Activated B cell treated with CpG ODN at 0.5 μM for 24 hours (primary cell): Measurements from ENCODE around the gene PRKACB. TPM values are rescaled to one million over a fixed set of nuclear protein-coding genes. Genes with fewer than 3 reads are reported as not detected.

Experiments
- ATAC-seq: fragments of 200-7000 bp; cut with Tn5 transposase; one replicate; pipeline ENCODE4 v1.10.0; 2021; ENCODE audit warnings: low read depth, mild to moderate bottlenecking, moderate library complexity
- CTCF ChIA-PET: fragments of 350-600 bp; sonication (Branson Sonifier 250); formaldehyde crosslinking; loops from one replicate; lab custom pipeline; 2021; ENCODE audit warnings: antibody characterized with exemption; lab: Charles Lee
- POLR2A ChIA-PET: fragments of 350-600 bp; sonication (Branson Sonifier 250); formaldehyde crosslinking; loops from one replicate; lab custom pipeline; 2021; ENCODE audit warnings: antibody characterized with exemption; lab: Charles Lee
- DNase-seq: peaks from one replicate; pipeline ENCODE4 v3.0.0; 2022
- H3K27ac Mint-ChIP-seq: one replicate; pipeline ENCODE4 v1.8.0; 2020; ENCODE audit warnings: mixed read lengths
- H3K27me3 Mint-ChIP-seq: one replicate; pipeline ENCODE4 v1.8.0; 2021; ENCODE audit warnings: mixed read lengths
- H3K36me3 Mint-ChIP-seq: one replicate; pipeline ENCODE4 v1.8.0; 2021; ENCODE audit warnings: low read depth, mixed read lengths
- H3K4me1 Mint-ChIP-seq: one replicate; pipeline ENCODE4 v1.8.0; 2021; ENCODE audit warnings: mixed read lengths
- H3K4me3 Mint-ChIP-seq: one replicate; pipeline ENCODE4 v1.8.0; 2020; ENCODE audit warnings: mild to moderate bottlenecking, mixed read lengths
- H3K9me3 Mint-ChIP-seq: one replicate; pipeline ENCODE4 v1.8.0; 2020; ENCODE audit warnings: mixed read lengths
- intact Hi-C: fragments of 100-400 bp; cut with micrococcal nuclease; formaldehyde crosslinking; loops from one replicate; pipeline ENCODE4 v1.15.1; 2024
- total RNA-seq: library from RNA; stranded (reverse); gene quantifications from 2 replicates; pipeline ENCODE4 v1.2.3, GENCODE V29; 2022
- TF ChIP-seq, protein P1 (sequence below): fragments of 200-600 bp; IDR thresholded peaks from one replicate; pipeline ENCODE4 v1.8.0; 2022; ENCODE audit warnings: antibody characterized with exemption, mild to moderate bottlenecking

The PRKACB gene
- total RNA-seq, 1 donor from 2014 or later: 33.0 TPM

DNA sequence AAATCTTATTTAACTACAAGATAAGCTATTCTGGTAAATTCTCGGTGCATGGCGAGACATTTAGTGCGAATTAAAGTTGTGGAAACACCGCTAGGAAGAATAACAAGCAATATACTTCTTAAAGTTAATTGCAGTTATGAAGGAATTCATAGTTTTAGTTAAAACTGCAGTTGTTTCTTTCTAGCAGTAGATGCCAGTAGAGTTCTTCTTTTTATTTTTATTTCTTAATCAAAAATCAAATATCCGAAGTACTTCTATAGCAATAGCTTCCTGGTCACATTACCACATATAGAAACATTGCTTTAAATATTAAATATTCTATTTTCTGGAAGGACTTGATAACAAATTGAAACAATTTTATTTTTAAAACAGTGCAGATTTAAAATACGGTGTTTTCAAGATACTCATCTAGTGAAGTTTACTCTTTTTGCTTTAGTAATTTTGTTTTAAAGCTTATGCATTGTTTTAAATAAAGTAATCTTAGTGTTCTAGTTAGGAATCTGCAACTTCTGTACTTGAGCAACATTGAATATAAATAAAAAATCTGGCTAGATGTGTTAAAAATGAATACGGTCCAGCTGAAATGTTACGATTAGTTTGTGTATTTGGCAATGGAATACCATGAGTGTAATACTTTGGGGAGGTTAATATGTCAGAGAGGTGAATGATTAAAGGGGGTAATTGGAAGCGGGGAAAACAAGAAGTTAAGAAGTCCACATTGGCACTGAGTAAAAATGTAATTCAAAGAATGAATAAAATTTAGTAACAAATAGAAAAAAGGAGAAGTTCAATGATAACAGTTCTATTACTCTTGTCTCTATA is 2.7 kb upstream of the PRKACB start:
- H3K4me1 Mint-ChIP-seq: peaks cover 32% of the 10 kb centered on the region
- H3K36me3 Mint-ChIP-seq: peaks cover 3% of the 10 kb centered on the region
- DNase-seq (no peak), ATAC-seq (no peak)
- TF ChIP-seq, protein P1, sequence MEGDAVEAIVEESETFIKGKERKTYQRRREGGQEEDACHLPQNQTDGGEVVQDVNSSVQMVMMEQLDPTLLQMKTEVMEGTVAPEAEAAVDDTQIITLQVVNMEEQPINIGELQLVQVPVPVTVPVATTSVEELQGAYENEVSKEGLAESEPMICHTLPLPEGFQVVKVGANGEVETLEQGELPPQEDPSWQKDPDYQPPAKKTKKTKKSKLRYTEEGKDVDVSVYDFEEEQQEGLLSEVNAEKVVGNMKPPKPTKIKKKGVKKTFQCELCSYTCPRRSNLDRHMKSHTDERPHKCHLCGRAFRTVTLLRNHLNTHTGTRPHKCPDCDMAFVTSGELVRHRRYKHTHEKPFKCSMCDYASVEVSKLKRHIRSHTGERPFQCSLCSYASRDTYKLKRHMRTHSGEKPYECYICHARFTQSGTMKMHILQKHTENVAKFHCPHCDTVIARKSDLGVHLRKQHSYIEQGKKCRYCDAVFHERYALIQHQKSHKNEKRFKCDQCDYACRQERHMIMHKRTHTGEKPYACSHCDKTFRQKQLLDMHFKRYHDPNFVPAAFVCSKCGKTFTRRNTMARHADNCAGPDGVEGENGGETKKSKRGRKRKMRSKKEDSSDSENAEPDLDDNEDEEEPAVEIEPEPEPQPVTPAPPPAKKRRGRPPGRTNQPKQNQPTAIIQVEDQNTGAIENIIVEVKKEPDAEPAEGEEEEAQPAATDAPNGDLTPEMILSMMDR: no peak
- no peak overlapping the region for H3K4me3 Mint-ChIP-seq
- POLR2A ChIA-PET: interaction anchor here (1.3 to 1.8 kb wide), 2 partner anchors 157 to 365 kb away, joined by 4 to 7 read pairs; partner anchors contain the start of genes GNG5 and SPATA1
- CTCF ChIA-PET: interaction anchor here (0.6 to 5.8 kb wide), 19 partner anchors 36 to 638 kb away, joined by 3 to 76 read pairs (median 6); partner anchors contain the start of gene CTBS
- no peaks in the 10 kb centered on the region for H3K27me3 Mint-ChIP-seq
- intact Hi-C loops: loop anchor here (1.0 to 5.0 kb wide), 9 partner anchors 36 to 1136 kb away; partner anchors contain the start of gene BCL10
- peaks cover 4% of the 10 kb centered on the region for H3K9me3 Mint-ChIP-seq
- H3K27ac Mint-ChIP-seq: no peak overlapping the region

GRCh38 chr1:84145068-84145467 is 997 bp downstream of the PRKACB start:
- Mint-ChIP-seq H3K9me3 (no peaks in the 10 kb centered on the region), H3K27ac (peak overlapping the region; percentile 97), H3K4me1 (peaks cover 55% of the 10 kb centered on the region), H3K4me3 (peak overlapping the region; percentile 89), H3K36me3 (peaks cover 3% of the 10 kb centered on the region), H3K27me3 (no peaks in the 10 kb centered on the region)
- intact Hi-C loops: loop anchor here (2.0 kb wide), 2 partner anchors 42 to 430 kb away; partner anchors contain the start of gene CTBS
- ChIA-PET POLR2A (interaction anchor here (0.5 to 2.3 kb wide), 14 partner anchors 7 to 475 kb away, joined by 3 to 27 read pairs (median 4); partner anchors contain the start of genes CTBS, GNG5 and SPATA1), CTCF (interaction anchor here (1.4 to 3.4 kb wide), 5 partner anchors 18 to 627 kb away, joined by 3 to 48 read pairs (median 7); no protein-coding TSS in a partner anchor)
- ATAC-seq (peak; percentile 9), DNase-seq (no peak)
- TF ChIP-seq, protein P1: no peak

DNA sequence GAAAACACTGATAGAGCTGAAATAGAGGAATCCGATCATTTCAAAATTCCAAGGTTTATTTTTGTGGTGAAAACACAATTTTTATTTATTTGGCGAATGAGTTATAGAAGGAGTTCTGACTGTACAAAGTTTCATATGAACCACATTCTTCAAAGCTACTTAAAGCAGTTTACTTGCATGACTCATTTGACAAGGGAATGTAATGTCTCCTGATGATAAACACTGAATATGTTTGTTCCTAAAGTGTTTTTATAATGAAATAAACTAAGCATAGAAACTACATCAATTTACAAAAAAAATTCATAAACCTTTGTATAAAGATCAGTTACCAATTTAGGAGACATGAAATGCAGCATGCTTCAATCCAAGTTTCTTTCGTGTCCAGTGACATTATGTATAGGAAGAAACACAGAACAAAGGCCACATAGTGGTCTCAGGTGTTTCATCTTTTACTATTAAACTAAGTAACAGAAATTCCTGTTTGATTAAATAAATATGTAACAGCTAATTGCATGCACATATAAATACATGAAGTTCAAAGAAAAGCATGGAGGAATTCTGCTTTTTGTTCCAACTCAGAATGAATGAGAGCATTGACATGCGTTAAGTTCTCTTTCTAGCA is 2.5 kb downstream of the PRKACB start:
- Mint-ChIP-seq H3K4me1 (peaks cover 67% of the 10 kb centered on the region), H3K27me3 (no peaks in the 10 kb centered on the region), H3K36me3 (peaks cover 3% of the 10 kb centered on the region), H3K27ac (peak overlapping the region; percentile 61), H3K4me3 (peak overlapping the region; percentile 89), H3K9me3 (no peaks in the 10 kb centered on the region)
- CTCF ChIA-PET: interaction anchor here (3.4 kb wide), 1 partner anchor 287 kb away, joined by 48 read pairs; no protein-coding TSS in a partner anchor
- POLR2A ChIA-PET: interaction anchor here (1.2 to 1.9 kb wide), 5 partner anchors 9 to 427 kb away, joined by 3 to 7 read pairs (median 4); partner anchors contain the start of genes CTBS and SPATA1
- no peak for ATAC-seq
- intact Hi-C loops: no loop called here
- TF ChIP-seq, protein P1: no peak
- no peak for DNase-seq

GRCh38 chr1:84148758-84149157 is 4.7 kb downstream of the PRKACB start:
- Mint-ChIP-seq H3K4me1 (peaks cover 79% of the 10 kb centered on the region), H3K27me3 (no peaks in the 10 kb centered on the region), H3K9me3 (no peaks in the 10 kb centered on the region), H3K27ac (peak overlapping the region; percentile 7), H3K36me3 (peaks cover 11% of the 10 kb centered on the region), H3K4me3 (no peak overlapping the region)
- intact Hi-C loops: loop anchor here (1.0 kb wide), 1 partner anchor 8 kb away; no protein-coding TSS in a partner anchor
- TF ChIP-seq, protein P1: no peak
- CTCF ChIA-PET: no interaction called here
- ATAC-seq: no peak
- POLR2A ChIA-PET: interaction anchor here (1.0 kb wide), 1 partner anchor 14 kb away, joined by 4 read pairs; no protein-coding TSS in a partner anchor
- DNase-seq: no peak
